ENCODE measurements around the gene CELF2. TPM values are rescaled to one million over a fixed set of nuclear protein-coding genes. Genes with fewer than 3 reads are reported as not detected.

CELF2 gene
- total RNA-seq, 1 donor from 2014 or later: 33.8 TPM

GRCh38 chr10:11249808-11250195, 232.1 kb downstream of the CELF2 start:
- H3K27ac Mint-ChIP-seq (ENCODE audit: unreplicated experiment): no peak overlapping the region
- no peaks in the 10 kb centered on the region for H3K36me3 Mint-ChIP-seq (ENCODE audit: unreplicated experiment)
- H3K27me3 Mint-ChIP-seq (ENCODE audit: unreplicated experiment): no peaks in the 10 kb centered on the region
- no peaks in the 10 kb centered on the region for H3K9me3 Mint-ChIP-seq (ENCODE audit: unreplicated experiment)
- no peaks in the 10 kb centered on the region for H3K4me1 Mint-ChIP-seq (ENCODE audit: unreplicated experiment)
- TF ChIP-seq CTCF (IDR thresholded peaks at IDR 0.05): no peak
- DNase-seq (ENCODE audit: extremely low spot score, unreplicated experiment): no peak
- H3K4me3 Mint-ChIP-seq (ENCODE audit: unreplicated experiment): no peak overlapping the region

DNA sequence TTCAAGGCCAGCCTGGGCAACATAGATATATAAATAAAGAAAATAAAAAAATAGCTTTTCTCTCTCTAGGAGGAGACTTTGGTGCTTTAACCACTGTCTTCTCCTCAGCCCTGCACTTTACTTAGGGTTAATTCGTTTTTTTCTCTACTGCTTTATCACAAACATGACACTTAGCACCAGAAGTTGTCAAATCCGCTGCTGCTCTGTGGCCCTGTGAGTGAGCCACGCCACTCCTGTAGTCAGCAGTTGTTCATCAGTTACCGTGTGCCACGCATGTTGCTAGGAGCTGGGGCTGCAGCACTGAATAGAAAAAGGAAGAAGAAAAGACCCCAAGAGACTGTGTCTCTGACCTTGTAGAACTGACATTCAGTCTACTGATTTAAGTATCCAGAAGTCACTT, 232.6 kb downstream of the CELF2 start:
- Mint-ChIP-seq H3K36me3 (ENCODE audit: unreplicated experiment) (no peaks in the 10 kb centered on the region), H3K9me3 (ENCODE audit: unreplicated experiment) (no peaks in the 10 kb centered on the region), H3K27ac (ENCODE audit: unreplicated experiment) (no peak overlapping the region), H3K27me3 (ENCODE audit: unreplicated experiment) (no peaks in the 10 kb centered on the region), H3K4me1 (ENCODE audit: unreplicated experiment) (no peaks in the 10 kb centered on the region), H3K4me3 (ENCODE audit: unreplicated experiment) (no peak overlapping the region)
- no peak for DNase-seq (ENCODE audit: extremely low spot score, unreplicated experiment)
- no peak for TF ChIP-seq CTCF (IDR thresholded peaks at IDR 0.05)

- DNase-seq (ENCODE audit: extremely low spot score, unreplicated experiment): no peak
- Mint-ChIP-seq H3K27ac (ENCODE audit: unreplicated experiment) (no peak overlapping the region), H3K36me3 (ENCODE audit: unreplicated experiment) (no peaks in the 10 kb centered on the region), H3K4me3 (ENCODE audit: unreplicated experiment) (no peak overlapping the region), H3K4me1 (ENCODE audit: unreplicated experiment) (no peaks in the 10 kb centered on the region), H3K9me3 (ENCODE audit: unreplicated experiment) (no peaks in the 10 kb centered on the region), H3K27me3 (ENCODE audit: unreplicated experiment) (no peaks in the 10 kb centered on the region)
- no peak for TF ChIP-seq CTCF (IDR thresholded peaks at IDR 0.05)
Measured at GRCh38 chr10:11252887-11253286, 235.2 kb downstream of the CELF2 start.

DNA sequence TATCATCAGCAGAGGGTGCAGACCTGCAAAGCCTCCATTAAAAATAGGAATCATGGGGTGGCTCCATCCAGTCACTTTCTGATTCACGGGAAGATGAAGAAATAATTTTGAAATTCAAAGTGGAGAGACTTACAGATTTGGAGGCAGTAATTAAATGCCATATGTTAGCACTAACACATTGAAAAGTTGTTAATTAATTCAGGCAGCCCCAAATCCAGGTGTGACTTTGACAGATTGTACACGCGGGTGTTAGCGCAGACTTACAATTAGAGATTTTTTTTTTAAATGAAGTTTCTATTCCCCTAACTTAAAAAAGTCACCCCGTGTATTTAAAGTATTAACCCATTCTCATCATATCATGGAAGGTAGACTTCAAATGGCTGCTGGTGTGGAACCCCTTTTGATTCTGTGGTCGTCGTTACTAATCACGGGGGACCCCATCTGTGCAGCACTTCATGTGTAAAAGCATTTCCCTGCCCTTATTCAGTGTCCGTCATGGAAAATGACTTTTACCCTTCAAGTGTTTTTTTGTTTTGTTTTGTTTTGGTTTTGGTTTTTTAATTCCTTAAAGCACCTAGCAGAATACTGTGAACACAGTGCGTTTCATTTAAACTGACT, 235.8 kb downstream of the CELF2 start:
- DNase-seq (ENCODE audit: extremely low spot score, unreplicated experiment): no peak
- Mint-ChIP-seq H3K4me1 (ENCODE audit: unreplicated experiment) (no peaks in the 10 kb centered on the region), H3K36me3 (ENCODE audit: unreplicated experiment) (peaks cover 2% of the 10 kb centered on the region), H3K27ac (ENCODE audit: unreplicated experiment) (no peak overlapping the region), H3K4me3 (ENCODE audit: unreplicated experiment) (no peak overlapping the region), H3K27me3 (ENCODE audit: unreplicated experiment) (no peaks in the 10 kb centered on the region), H3K9me3 (ENCODE audit: unreplicated experiment) (no peaks in the 10 kb centered on the region)
- TF ChIP-seq CTCF (IDR thresholded peaks at IDR 0.05): no peak

DNA sequence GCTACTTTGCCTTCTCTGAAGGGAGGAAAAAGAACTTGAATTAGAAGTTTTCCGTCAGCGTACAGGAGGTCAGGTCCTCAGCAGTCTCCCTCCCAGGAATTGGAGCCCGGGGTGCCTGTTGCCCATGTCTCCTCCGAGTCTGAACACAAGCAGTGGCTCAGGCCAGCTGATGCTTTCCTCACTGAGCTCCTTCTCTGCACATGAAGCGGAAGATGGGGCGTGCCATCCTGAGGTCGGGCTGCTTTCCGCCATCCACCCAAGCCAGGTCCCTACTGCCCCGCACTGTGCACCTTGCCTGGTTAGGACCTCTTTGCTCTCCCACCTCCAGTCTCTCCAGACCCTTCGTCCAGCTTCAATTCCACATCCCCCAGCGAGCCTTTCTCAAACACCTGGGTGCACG, 237.5 kb downstream of the CELF2 start:
- Mint-ChIP-seq H3K27ac (ENCODE audit: unreplicated experiment) (no peak overlapping the region), H3K4me1 (ENCODE audit: unreplicated experiment) (no peaks in the 10 kb centered on the region), H3K27me3 (ENCODE audit: unreplicated experiment) (no peaks in the 10 kb centered on the region), H3K4me3 (ENCODE audit: unreplicated experiment) (no peak overlapping the region), H3K36me3 (ENCODE audit: unreplicated experiment) (peaks cover 9% of the 10 kb centered on the region), H3K9me3 (ENCODE audit: unreplicated experiment) (no peaks in the 10 kb centered on the region)
- no peak for TF ChIP-seq CTCF (IDR thresholded peaks at IDR 0.05)
- no peak for DNase-seq (ENCODE audit: extremely low spot score, unreplicated experiment)

All from osteocyte (in vitro differentiated cells).